Subcutaneous preadipocyte (primary cell): ENCODE results near the gene ABCG5. TPM values are rescaled to one million over a fixed set of nuclear protein-coding genes. Genes with fewer than 3 reads are reported as not detected.

Experiments used
- small RNA-seq: library from RNA; depleted of rRNA; stranded (forward); fragments of <200 nt; gene quantifications from one replicate; pipeline ENCODE3, GENCODE V24; 2012
- total RNA-seq: library from RNA; depleted of rRNA; stranded (reverse); fragments of >200 nt; gene quantifications from 2 replicates; pipeline ENCODE4 v1.2.3, GENCODE V29; 2012

Gene ABCG5
- total RNA-seq = not detected in 2 replicates

DNA sequence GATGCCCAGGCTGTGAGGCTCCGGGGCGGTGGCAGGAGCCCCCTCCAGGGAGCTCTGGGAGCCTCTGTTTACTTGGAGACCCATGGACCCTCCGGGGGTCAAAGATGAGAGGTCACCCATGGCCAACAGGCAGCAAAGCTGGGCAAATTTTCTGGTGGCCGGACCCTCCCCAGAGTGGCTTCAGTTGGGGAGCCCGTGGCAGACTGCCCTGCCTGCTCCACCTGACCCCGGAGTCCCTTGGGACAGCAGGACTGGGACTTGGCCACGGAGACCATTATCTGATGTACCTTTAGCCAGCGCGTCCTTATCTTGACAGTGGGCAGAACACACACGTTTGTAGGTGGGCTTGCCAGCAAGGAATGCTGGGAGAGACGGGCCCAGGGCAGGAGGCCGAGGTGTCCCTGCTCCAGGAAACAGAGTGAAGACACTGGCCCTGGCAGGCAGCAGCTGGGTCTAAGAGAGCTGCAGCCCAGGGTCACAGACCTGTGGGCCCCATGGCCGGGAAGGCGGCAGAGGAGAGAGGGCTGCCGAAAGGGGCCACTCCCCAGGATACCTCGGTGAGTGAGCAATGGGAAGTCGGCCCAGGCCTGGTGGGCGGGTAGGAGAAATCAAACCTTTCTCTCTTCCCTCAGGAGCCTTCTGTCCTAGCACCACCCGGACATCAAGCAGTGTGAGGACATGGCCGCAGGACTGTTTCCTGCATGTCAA is at the start of gene ABCG5, which contains the start of gene ABCG8:
Gene ABCG5, minus strand, starts transcription at position 280 of the 708 bp plus-strand sequence. Its CDS starts 160 bp downstream, at position 120.
Gene ABCG8, plus strand, starts transcription at position 412 of the 708 bp plus-strand sequence. Its CDS starts 83 bp downstream, at position 495.

DNA sequence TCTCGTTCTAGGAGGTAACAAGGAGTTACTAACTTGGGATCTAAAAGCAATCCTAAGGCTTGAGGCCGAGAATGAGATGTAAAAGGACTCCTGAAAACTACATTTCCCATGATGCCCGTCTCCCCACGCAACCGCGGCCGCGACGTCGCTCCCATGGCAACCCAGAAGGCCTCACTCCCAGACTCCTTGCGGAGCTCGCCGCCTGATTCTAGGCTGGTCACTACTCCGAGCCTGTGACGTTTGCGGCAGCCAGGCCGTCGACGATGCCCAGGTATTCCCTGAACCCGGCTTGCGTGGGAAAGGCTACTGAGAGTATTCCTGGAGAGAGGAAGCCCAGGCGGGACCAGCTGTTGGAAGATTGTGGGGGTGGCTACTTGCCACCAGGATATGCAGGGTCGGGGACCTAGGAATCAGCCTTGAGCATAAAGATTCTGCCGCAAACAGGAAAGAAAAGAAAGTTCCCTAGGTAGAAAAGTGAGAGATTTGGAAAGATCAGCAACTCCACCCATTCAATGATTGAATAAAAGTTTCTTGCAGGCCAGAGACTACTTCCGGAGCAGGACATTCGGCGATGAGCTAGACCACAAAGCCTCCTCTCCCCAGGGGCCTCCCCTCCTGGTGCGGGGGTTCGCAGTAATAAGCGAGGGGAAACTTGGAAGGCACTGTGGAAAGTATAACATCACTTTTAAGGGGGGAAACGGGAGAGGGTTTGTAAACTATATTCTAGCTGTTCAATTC is 64.6 kb downstream of the ABCG5 start, which contains the start of gene DYNC2LI1:
Gene DYNC2LI1, plus strand, starts transcription at position 164 of the 738 bp plus-strand sequence. Its CDS starts 100 bp downstream, at position 264.

Small RNA genes lying within 50 kb of the gene (small RNA-seq; reads per million reads assigned to genes)
- not detected for gene RN7SKP66

Other genes with a start within 250 kb of the ABCG5 start
- gene THADA, start 242.8 kb downstream of the ABCG5 start, total RNA-seq = 41.5 and 45.9 TPM in 2 replicates
- gene PLEKHH2, start 201.6 kb downstream of the ABCG5 start, total RNA-seq = 4.0 and 4.3 TPM in 2 replicates
- 0.78 and 1.1 TPM in 2 replicates for gene C1GALT1C1L, start 162.4 kb downstream of the ABCG5 start, total RNA-seq
- gene DYNC2LI1, start 64.8 kb downstream of the ABCG5 start, total RNA-seq = 15.4 and 19.0 TPM in 2 replicates
- gene ABCG8, start 132 bp upstream of the ABCG5 start, total RNA-seq = not detected in 2 replicates
- gene LRPPRC, start 157.2 kb upstream of the ABCG5 start, total RNA-seq = 79.0 and 103 TPM in 2 replicates